ENCODE results near the gene METAP1.
"Not testable (repeated sequence)": the region's sequence is repeated elsewhere in the genome, so short reads cannot be mapped to it uniquely, and the experiment has no call there.

METAP1 gene

GRCh38 chr4:99062120-99062519, 66.6 kb downstream of the METAP1 start:
- H3K4me3 ChIP-seq (ENCODE audit: low read length) = no peak overlapping the region
- H3K79me2 ChIP-seq (ENCODE audit: control insufficient read depth, low read length) = no peaks in the 10 kb centered on the region
- TF ChIP-seq EZH2phosphoT487 (IDR thresholded peaks at IDR 0.05; ENCODE audit: borderline replicate concordance, low read length) (no peak), CTCF (IDR thresholded peaks at IDR 0.05; ENCODE audit: low read depth, low read length, poor library complexity, severe bottlenecking) (no peak)
- no peaks in the 10 kb centered on the region for H3K27me3 ChIP-seq (ENCODE audit: control insufficient read depth, low read length)
- no peaks in the 10 kb centered on the region for H3F3A ChIP-seq (ENCODE audit: control insufficient read depth, insufficient read depth)
- no peak overlapping the region for H3K4me2 ChIP-seq (ENCODE audit: low read length)
- H3K27ac ChIP-seq (ENCODE audit: low read depth, low read length) = no peak overlapping the region
- no peaks in the 10 kb centered on the region for H3K9me3 ChIP-seq (ENCODE audit: control insufficient read depth, insufficient read depth, low read length)
- H3K36me3 ChIP-seq (ENCODE audit: control insufficient read depth, low read length) = peaks cover 53% of the 10 kb centered on the region
- H3K9me2 ChIP-seq (replicated peaks; ENCODE audit: control insufficient read depth, low read length) = no peaks in the 10 kb centered on the region
- no peaks in the 10 kb centered on the region for H4K20me1 ChIP-seq (ENCODE audit: control insufficient read depth, insufficient read depth, low read depth, low read length)
- H3K4me1 ChIP-seq (ENCODE audit: control insufficient read depth, low read length) = 0 out of 2 replicates have a peak, but pooled peaks cover 3% of the 10 kb centered on the region

GRCh38 chr4:99065521-99065920, 70.0 kb downstream of the METAP1 start:
- not testable (repeated sequence) for H3K9me3 ChIP-seq (ENCODE audit: control insufficient read depth, insufficient read depth, low read length)

GRCh38 chr4:99067617-99068016, 72.1 kb downstream of the METAP1 start:
- Histone ChIP-seq H3K4me1 (ENCODE audit: control insufficient read depth, low read length) (no peaks in the 10 kb centered on the region), H3K9me2 (replicated peaks; ENCODE audit: control insufficient read depth, low read length) (no peaks in the 10 kb centered on the region), H3K27ac (ENCODE audit: low read depth, low read length) (no peak overlapping the region), H3K36me3 (ENCODE audit: control insufficient read depth, low read length) (peaks cover 42% of the 10 kb centered on the region), H3K4me3 (ENCODE audit: low read length) (no peak overlapping the region), H4K20me1 (ENCODE audit: control insufficient read depth, insufficient read depth, low read depth, low read length) (no peaks in the 10 kb centered on the region), H3F3A (ENCODE audit: control insufficient read depth, insufficient read depth) (no peaks in the 10 kb centered on the region), H3K79me2 (ENCODE audit: control insufficient read depth, low read length) (no peaks in the 10 kb centered on the region), H3K27me3 (ENCODE audit: control insufficient read depth, low read length) (no peaks in the 10 kb centered on the region), H3K9me3 (ENCODE audit: control insufficient read depth, insufficient read depth, low read length) (no peaks in the 10 kb centered on the region), H3K4me2 (ENCODE audit: low read length) (no peak overlapping the region)
- TF ChIP-seq CTCF (IDR thresholded peaks at IDR 0.05; ENCODE audit: low read depth, low read length, poor library complexity, severe bottlenecking) = no peak
- no peak for TF ChIP-seq EZH2phosphoT487 (IDR thresholded peaks at IDR 0.05; ENCODE audit: borderline replicate concordance, low read length)

More at GRCh38 chr4:99065521-99065920, 70.0 kb downstream of the METAP1 start:
- H3K9me2 ChIP-seq (replicated peaks; ENCODE audit: control insufficient read depth, low read length); H3K27me3 ChIP-seq (ENCODE audit: control insufficient read depth, low read length); H3F3A ChIP-seq (ENCODE audit: control insufficient read depth, insufficient read depth); H3K27ac ChIP-seq (ENCODE audit: low read depth, low read length); H3K79me2 ChIP-seq (ENCODE audit: control insufficient read depth, low read length); H3K4me3 ChIP-seq (ENCODE audit: low read length); H3K4me1 ChIP-seq (ENCODE audit: control insufficient read depth, low read length); H3K4me2 ChIP-seq (ENCODE audit: low read length); H4K20me1 ChIP-seq (ENCODE audit: control insufficient read depth, insufficient read depth, low read depth, low read length): not testable (repeated sequence)
- H3K36me3 ChIP-seq (ENCODE audit: control insufficient read depth, low read length) = peaks cover 39% of the 10 kb centered on the region

GRCh38 chr4:99071159-99071558, 75.6 kb downstream of the METAP1 start:
- TF ChIP-seq CTCF (IDR thresholded peaks at IDR 0.05; ENCODE audit: low read depth, low read length, poor library complexity, severe bottlenecking) = no peak
- TF ChIP-seq EZH2phosphoT487 (IDR thresholded peaks at IDR 0.05; ENCODE audit: borderline replicate concordance, low read length) = no peak
- Histone ChIP-seq H3K36me3 (ENCODE audit: control insufficient read depth, low read length) (peaks cover 57% of the 10 kb centered on the region), H3K4me3 (ENCODE audit: low read length) (no peak overlapping the region), H3K79me2 (ENCODE audit: control insufficient read depth, low read length) (no peaks in the 10 kb centered on the region), H3F3A (ENCODE audit: control insufficient read depth, insufficient read depth) (no peaks in the 10 kb centered on the region), H4K20me1 (ENCODE audit: control insufficient read depth, insufficient read depth, low read depth, low read length) (no peaks in the 10 kb centered on the region), H3K27me3 (ENCODE audit: control insufficient read depth, low read length) (no peaks in the 10 kb centered on the region), H3K9me3 (ENCODE audit: control insufficient read depth, insufficient read depth, low read length) (no peaks in the 10 kb centered on the region), H3K27ac (ENCODE audit: low read depth, low read length) (no peak overlapping the region), H3K9me2 (replicated peaks; ENCODE audit: control insufficient read depth, low read length) (no peaks in the 10 kb centered on the region), H3K4me1 (ENCODE audit: control insufficient read depth, low read length) (no peaks in the 10 kb centered on the region), H3K4me2 (ENCODE audit: low read length) (no peak overlapping the region)

Data from DOHH2 (cell line).